A549 treated with AZD2906 at 1 μM for 4 hours (cell line): ENCODE measurements around the gene RAP1GAP. TPM values are rescaled to one million over a fixed set of nuclear protein-coding genes. Genes with fewer than 3 reads are reported as not detected.

Experiments
- total RNA-seq: library from RNA; stranded (reverse); fragments of 200-300 nt; extraction: Qiagen RNA extraction; gene quantifications from 5 replicates; pipeline ENCODE4 v1.2.3, GENCODE V29; 2022

RAP1GAP gene
- 8.3 to 10.5 TPM (median 9.7 TPM) in 5 replicates for total RNA-seq

GRCh38 chr1:21669258-21670058 lies at the start of gene RAP1GAP:
Gene RAP1GAP, minus strand, starts transcription at chr1:21669357. Its CDS starts 49,325 bp downstream, at chr1:21620032.

Other genes starting within 250 kb of the RAP1GAP start
- gene NBPF3, start 229.2 kb downstream of the RAP1GAP start, total RNA-seq: 5.9 to 8.2 TPM (median 6.5 TPM) in 5 replicates
- gene ALPL, start 159.9 kb downstream of the RAP1GAP start, total RNA-seq: 0.41 to 0.67 TPM (median 0.51 TPM) in 5 replicates
- 14.1 to 18.8 TPM (median 16.2 TPM) in 5 replicates for gene USP48, start 113.8 kb upstream of the RAP1GAP start, total RNA-seq
- 0.08 to 0.14 TPM (median 0.13 TPM) in 4 of 5 replicates, not detected in the other for gene LDLRAD2, start 142.9 kb upstream of the RAP1GAP start, total RNA-seq